GM21528 (cell line): ENCODE results near the gene DLGAP1.
"Not testable (repeated sequence)": the region's sequence is repeated elsewhere in the genome, so short reads cannot be mapped to it uniquely, and the experiment has no call there.

Experiments
- ATAC-seq: cut with Tn5 transposase; IDR thresholded peaks from one replicate; pipeline ENCODE4 v1.9.1; 2021; ENCODE audit warnings: mild to moderate bottlenecking, moderate library complexity; ENCODE audit not compliant: unreplicated experiment, low FRiP score

Gene DLGAP1

DNA sequence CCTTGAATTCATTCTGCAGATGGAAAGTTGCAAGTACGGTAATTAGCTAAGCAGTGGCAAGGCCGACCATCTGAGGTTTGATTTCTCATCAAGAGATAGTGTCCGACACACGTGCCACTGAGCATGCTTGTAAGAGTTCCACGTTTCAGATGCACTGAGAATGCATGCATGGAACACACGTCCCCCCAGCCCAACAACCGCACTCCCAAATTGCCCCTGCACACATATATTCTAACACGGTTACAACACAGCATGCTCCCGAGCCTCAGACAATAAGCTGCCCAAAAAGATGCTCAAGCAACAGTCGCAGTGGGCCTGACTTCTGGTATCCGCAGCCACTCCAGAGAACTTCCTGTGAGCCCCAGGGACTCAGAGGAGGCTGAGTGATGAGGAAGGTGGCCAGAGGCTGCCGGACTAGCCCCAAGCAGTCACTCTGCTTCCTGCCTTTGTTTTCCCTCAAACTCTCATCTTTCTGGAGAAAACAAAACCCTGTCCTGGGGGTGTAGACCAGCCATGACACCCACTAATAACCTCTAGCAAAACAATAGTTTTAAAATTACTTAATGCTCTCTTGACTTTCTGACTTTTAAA is 801.2 kb downstream of the DLGAP1 start:
- ATAC-seq: no peak

DNA sequence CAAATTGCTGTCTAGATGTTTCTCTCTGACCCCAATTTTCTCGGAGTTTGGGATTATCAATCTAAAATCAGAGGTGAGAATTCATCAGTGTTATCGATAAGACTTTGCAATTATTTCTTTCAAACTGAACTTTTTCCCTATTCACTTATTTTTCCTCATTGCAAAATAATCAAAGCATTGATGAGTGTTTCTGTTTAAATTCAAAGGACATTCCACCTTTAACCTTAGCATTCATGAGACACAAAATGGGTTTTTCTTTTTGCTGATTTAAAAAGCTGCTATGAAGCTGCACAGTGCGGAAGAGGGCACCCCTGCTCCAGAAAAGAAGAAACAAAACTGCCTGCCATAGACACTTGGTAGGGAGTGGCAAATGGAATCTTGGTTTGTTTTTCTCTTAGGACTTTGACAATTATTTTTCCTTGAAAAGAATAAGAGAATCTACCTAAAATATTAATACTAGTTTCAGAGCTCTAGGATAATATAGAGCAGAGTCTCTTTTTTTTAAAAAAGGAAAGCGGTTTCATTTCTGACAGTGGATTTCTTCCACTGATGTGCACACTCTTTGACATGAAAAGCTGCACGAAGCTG is 801.8 kb downstream of the DLGAP1 start:
- ATAC-seq: no peak

DNA sequence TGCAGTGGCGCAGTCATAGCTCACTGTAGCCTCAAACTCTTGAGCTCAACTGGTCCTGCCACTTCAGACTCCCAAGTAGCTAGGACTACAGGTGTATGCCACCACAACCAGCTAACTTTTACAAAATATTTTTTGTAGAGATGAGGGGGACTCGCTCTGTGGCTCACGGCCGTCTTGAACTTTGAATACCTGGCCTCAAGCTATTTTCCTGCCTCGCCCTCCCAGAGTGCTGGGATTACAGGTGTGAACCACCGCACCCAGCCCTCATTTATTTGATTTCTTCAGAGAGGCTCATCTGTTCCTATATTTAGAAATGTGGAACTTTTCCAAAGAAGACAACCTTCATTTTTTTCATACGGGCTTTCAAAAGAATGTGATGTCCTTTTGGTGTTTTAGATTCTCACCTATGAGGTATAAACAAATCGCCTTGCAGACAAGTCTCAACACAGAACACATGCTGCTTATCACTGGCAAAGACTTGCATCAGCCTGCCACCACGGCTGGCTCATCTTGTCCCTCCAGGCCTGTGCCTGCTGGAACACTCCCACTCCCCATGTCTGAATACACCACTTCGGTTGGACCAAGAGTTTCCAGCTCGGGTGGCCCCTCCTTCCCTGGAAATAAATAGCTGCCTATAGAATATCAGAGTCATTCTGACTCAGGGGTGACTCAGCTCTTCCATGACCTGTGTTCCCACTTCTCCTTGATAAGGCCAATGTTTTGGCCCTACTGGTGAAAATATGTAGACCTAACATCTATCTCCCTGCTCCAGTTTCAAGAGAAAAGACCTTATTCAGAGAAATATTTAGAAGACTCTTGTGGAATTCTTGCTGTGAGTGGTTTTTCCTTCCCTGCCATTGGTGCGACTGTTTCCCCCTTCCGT is 802.5 kb downstream of the DLGAP1 start:
- ATAC-seq: no peak

DNA sequence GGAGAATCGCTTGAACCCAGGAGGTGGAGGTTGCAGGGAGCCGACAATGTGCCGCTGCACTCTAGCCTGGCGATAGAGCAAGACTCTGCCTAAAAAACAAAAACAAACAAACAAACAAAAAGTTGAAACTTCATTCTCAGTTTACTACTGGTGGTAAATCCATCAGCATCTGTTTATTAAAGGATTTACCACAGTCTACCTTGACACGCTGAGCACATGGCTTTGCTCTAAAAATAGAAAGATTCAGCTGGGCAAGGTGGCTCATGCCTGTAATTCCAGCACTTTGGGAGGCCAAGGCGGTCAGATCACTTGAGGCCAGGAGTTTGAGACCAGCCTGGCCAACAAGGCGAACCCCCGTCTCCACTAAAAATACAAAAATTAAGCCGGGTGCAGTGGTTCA is 803.8 kb downstream of the DLGAP1 start:
- ATAC-seq: no peak

DNA sequence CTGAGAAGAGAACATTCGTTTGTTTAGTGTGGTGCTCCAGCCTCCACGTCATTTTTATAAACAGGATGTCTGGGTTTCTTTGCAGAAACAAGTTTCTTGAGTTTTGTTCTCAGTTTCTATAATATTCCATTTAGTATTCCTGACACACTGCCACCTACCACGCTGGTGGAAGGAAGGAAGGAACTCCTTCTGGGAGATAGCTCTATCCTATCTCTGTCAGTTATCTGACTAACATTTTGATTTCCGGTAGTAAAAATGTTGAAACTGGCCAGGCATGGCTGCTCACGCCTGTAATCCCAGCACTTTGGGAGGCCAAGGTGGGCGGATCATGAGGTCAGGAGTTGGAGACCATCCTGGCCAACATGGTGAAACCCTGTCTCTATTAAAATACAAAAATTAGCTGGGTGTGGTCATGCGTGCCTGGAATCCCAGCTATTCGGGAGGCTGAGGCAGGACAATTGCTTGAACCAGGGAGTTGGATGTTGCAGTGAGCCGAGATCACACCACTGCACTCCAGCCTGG is 804.5 kb downstream of the DLGAP1 start:
- ATAC-seq: not testable (repeated sequence)

DNA sequence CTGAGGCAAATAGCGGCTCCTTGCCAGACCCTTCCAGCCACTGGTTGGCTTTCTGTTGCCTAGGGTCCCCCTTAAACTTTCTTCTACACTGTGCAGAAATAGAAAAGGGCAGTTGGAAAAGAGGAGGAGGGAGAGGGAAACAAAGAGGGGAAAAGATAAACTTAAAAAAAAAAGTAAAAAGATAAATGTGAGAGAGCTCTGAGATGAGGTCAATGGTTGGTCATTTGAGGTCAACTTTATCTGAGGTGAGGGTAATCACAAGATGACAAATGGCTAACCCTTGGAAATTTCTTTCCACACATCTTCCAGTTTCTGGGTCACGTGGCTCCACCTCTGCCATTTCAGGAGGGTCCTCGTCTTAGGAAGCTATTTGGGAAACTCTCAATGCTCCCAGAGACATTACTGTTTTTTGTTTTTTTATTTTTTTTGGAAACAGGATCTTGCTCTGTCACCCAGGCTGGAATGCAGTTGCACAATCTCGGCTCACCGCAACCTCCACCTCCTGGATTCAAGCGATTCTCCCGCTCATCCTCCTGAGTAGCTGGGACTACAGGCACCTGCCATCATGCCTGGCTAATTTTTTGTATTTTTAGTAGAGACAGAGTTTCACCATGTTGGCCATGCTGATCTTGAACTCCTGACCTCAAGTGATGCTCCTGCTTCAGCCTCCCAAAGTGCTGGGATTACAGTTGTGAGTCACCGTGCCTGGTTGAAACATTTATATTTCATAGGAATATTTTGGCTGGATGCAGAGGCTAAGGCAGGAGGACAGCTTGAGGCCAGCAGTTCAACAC is 805.3 kb downstream of the DLGAP1 start:
- no peak for ATAC-seq

DNA sequence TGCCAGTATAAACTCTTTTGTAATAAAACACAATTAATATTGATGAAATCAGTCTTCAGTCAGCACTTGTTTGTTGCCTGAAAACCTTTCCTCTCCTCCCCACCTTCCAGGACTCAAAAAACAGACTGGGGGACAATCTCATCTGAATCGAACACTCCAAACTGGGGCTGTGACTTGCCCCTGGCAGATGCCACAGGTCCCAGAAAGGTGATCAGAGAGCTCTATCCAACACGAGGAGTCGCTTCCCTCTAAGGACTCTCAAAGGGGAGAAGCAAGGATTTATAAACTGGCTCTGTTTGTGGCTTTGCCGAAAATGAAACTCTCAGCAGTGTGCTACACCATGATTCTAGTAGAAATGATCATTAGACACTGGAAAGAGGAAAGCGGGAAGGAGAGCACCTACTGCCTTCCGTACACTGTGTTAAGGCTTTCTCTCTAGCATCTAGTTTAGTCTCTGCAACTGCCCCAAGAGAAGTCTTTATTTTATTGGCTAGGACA is 805.9 kb downstream of the DLGAP1 start:
- ATAC-seq: no peak

DNA sequence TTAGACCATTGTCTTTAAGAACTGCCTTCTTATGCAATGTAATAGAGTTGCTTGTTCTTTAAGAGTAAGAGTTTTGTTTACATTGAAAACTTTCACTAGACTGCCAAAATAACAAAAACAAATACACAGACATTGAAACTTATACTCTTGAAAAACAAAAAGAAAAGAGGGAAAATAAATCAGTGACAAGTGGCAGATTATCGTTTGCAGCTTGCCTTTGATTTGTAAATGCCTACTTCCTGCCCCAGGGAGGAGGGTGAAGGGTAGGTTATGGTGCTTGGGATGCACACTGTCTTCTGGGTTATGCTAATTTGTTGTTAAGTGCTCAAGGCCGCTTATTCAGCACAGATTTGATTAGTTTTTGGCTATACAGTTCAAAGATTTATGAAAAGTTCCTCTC is 806.5 kb downstream of the DLGAP1 start:
- ATAC-seq: no peak

DNA sequence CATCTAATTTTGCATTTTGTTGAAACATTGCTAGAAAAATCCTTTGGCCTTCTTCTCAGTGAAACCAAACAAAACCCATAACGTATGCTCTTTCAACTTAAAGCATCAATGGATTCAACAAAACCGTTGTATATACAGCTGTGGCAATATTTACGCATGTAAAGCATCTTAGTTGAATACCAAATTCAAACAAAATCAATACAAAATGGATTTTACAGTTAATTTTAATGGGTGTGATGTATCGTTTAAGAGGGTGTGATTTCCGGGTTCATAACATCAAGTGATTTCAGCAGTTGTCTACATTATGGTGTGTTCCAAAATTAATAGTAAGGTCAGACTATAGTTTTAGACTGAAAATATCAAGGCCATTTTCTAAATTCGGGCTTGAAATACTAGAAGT is 806.9 kb downstream of the DLGAP1 start:
- no peak for ATAC-seq

DNA sequence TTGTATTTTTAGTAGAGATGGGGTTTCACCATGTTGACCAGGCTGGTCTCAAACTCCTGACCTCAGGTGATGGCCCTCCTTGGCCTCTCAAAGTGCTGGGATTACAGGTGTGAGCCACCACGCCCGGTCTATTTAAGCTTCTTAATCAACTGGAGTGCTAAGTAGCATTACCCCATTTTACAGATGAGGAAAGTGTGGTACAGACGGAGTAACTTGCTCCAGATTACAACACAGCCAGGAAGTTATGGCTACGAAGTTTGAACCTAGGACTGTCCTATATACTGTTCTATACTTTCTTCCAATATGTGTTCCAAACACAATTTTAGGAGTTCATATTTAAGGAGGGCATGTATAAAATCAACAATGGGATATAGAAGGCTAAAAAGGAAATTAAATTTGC is 807.5 kb downstream of the DLGAP1 start:
- ATAC-seq: no peak

DNA sequence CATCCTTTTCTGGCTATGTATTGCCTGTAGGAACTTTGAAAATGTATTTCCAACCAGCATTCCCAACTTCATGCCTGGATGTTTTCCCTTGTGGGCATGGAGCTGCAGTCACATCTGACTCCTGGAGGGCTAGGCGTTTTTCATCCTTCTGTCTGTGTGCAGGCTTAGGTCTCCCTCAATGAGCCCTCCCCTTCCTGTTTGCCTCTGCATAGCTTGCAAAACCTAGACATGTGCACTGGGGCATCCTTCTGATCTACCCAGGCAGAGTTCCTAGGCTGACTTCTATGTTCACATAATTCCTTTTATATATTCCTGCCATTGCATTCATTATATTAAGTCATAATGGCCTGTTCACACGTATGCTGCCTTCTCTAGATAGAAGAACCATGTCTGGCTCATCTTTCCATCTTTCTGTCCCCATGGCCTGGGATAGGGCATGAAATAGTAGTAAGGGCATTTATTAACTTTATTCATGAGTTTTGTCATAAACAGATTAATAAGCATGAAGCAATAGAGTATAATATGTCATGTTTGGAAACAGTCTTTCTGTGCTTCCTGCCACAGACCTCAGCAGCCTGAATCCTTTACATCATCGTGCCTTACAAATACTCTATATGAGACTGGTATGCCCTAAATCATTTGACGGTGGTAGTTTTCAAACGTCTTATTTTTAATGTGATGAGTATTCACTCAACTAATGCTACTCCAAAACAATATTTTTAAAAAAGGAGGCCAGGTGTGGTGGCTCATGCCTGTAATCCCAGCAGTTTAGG is 809.5 kb downstream of the DLGAP1 start:
- no peak for ATAC-seq

DNA sequence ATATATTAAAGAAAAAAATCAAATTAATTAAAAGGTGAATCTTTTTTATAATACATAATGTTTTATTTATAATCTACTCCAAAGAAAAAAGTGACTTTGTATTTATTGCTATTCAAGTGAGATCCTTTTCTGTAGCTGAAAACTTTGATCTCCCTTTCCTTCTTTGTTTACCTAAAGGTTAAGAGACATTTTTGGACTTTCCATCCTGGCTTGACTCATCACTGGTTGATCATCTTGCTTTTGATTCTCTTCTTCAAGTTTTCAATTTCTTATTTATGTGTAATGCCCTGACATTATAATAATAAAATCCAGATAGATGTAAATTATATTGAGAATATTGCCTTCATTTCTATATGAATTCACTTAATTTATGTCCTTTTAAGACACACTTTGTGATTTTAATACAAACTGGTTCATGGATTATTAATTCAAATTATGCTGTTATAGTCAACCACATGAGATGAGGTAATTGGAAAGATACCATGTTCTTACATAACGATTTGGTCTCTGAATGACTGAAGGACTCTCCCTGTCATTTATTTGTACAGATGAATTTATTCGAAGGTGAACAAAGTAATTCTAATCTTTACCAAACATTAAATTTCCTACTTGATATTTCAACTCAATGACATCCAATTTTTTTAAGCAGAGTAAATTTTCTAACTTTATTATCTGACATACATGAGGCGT is 820.7 kb downstream of the DLGAP1 start:
- no peak for ATAC-seq

DNA sequence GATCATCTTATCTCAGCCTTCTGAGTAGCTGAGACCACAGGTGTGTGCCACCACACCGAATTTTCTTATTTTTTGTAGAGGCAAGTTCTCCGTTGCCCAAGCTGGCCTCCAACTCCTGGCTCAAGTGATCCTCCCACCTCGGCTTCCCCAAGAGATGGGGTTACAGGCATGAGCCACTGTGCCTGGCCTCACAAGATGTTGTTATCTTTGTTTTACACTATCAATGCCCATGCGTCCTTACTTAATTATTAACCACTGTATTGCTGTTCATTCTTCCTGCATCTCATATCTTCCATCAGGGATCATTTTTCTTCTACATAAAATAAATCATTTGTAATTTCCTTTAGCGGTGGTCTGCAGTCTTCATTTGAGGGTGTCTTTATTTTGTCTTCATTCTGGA is 823.2 kb downstream of the DLGAP1 start:
- no peak for ATAC-seq

DNA sequence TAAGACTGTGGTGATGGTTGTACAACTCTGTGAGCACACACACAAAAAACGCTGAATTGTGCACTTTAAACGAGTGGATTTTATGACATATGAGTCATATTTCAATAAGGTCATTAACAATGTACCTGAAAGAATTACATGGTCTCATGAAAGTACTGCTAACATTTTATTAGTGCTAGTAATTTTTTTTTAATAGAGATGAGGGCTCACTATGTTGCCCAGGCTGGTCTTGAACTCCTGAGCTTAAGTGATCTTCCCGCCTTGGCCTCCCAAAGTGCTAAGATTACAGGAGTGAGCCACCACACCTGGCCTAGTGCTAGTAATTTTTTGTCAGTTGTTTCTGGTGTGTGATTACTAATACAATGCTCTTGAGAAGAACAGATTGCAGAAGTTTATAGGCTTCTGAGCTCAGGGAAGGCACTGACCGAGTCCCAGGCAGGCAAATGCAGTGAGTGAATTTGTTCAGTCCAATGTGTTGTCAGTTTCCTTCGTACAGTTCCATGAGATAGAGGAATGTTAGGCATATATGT is 828.1 kb downstream of the DLGAP1 start:
- no peak for ATAC-seq

DNA sequence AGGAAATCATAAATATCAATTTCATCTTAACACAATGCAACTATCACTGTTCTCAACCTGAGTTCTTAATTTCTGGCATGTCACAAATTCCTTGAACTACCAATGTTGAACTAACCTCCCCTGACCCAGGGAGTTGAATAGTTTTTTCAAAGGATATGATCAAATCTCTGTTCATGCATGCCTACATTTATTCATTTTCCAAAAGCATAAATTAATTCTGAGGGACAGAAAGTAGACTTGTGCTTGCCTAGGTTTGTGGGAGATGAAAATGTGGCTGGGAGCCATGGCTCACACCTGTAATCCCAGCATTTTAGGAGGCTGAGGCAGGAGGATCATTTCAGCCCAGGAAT is 829.4 kb downstream of the DLGAP1 start:
- ATAC-seq: no peak

DNA sequence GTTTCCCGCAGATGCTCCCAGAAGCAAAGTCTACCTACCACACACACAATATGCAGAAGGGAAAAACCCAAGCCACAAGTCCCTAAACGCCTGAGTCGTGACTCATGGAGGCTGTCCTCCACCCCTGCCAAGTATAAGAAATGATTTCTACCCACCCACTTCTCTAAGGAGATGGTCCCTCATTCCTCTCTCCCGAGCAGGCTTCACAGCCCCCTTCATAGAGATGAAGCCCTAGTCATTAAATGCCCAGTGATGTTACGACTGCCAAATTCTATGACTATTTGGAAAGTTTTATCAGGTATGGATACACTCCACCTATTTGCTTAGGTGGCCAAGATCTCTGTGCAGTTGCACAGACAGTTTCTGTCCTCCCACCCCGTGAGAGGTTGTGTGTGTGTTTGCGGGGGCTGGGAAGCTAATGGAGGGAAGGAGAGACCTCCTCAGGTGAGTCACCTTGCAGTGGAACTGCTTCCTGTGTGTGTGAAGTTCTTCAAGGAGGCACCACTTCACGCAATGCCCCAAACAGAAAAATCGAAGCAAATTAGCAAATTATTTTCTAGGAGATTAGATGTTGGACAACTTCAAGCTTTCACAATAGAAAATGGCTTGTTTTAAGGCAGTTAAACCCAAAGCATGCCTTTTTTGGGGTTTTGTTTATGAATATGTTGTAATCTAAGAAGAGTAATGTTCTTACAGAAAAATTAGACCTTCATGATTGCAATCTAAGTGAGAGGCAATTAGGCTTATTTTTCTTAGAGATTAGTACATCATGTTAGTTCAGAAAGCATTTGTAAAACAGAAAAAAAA is 830.0 kb downstream of the DLGAP1 start:
- ATAC-seq: no peak

DNA sequence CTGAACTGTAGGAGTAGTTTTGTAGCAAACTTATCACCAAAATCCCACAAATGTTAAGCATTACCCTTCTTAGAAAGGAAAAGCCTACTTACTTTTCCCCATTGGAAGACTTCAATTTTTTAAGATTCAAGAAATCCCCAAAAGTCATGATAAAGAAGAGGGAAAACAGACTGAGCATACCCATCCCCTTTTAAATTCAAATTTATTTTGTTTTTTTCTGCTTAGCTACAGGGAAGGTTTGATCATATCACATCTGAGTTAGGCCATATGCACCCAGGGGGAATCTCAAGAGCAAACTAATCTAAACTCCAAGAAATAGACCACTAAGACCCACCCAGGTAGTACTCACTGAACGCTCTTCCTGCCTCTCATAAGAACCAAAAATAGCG is 830.6 kb downstream of the DLGAP1 start:
- ATAC-seq: no peak

DNA sequence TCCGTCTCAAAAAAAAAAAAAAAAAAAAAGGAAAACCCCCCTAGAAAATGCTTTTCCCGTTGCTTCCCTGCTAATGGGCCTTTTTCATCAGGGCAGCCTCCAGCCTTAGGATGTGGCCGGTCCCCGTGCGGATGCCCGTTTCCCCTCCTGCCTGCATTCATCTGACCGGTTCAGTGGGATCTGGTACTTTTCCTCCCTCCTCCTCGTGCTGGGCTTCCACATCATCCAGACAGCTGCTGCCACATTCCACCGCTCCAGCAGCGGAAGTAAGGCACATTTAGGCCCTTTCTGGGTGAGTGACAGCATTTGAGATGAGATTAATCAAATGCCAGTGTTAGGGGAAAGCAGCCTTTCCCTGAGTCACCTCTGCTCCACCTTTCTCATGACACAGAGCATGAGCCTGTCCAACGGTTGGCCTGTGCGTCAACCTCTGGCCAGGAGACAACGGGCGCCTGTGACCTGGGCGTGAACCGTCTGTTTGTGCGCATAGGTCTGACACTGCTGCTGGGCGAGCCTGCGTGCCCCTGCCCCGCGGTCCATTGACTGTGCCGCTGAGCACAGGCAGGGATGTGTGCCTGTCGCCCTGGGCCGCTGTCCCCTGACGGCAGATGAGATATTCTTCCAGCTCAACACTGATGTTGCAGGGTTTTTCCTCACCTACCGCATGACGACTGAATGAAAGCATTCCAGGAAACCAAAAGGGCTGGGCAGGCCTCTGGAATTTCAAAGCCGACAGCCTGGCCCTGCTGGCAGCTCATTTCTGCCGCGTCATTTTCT is 831.1 kb downstream of the DLGAP1 start:
- ATAC-seq: no peak
